NCI-H524 (cell line): ENCODE results near the gene MORN5.

Source experiments
- DNase-seq, 2 experiments: peaks; one replicate each; lab custom pipeline; 2025; lab: John Stamatoyannopoulos, UW

Gene MORN5

GRCh38 chr9:122232796-122233306 lies 73.1 kb downstream of the MORN5 start:
- DNase-seq, result no peak

GRCh38 chr9:122234022-122234748 lies 74.5 kb downstream of the MORN5 start:
- DNase-seq, result no peak

GRCh38 chr9:122236681-122237080 lies 77.0 kb downstream of the MORN5 start:
- peak; percentile 15 to 58 for DNase-seq

- DNase-seq, result no peak
These were observed 80.0 kb downstream of the MORN5 start for GRCh38 chr9:122239722-122240121.

GRCh38 chr9:122244349-122244748 lies 84.6 kb downstream of the MORN5 start:
- no peak for DNase-seq

- no peak for DNase-seq
These were observed 87.0 kb downstream of the MORN5 start for GRCh38 chr9:122246666-122247065.

GRCh38 chr9:122248448-122248865 lies 88.7 kb downstream of the MORN5 start:
- DNase-seq, result no peak
